ENCODE measurements around the gene PLEKHM3. TPM values are rescaled to one million over a fixed set of nuclear protein-coding genes. Genes with fewer than 3 reads are reported as not detected.

Gene PLEKHM3
- total RNA-seq, 1 donor, result 23.5 TPM

GRCh38 chr2:207938415-207938814 lies 86.9 kb downstream of the PLEKHM3 start:
- TF ChIP-seq, protein P1, sequence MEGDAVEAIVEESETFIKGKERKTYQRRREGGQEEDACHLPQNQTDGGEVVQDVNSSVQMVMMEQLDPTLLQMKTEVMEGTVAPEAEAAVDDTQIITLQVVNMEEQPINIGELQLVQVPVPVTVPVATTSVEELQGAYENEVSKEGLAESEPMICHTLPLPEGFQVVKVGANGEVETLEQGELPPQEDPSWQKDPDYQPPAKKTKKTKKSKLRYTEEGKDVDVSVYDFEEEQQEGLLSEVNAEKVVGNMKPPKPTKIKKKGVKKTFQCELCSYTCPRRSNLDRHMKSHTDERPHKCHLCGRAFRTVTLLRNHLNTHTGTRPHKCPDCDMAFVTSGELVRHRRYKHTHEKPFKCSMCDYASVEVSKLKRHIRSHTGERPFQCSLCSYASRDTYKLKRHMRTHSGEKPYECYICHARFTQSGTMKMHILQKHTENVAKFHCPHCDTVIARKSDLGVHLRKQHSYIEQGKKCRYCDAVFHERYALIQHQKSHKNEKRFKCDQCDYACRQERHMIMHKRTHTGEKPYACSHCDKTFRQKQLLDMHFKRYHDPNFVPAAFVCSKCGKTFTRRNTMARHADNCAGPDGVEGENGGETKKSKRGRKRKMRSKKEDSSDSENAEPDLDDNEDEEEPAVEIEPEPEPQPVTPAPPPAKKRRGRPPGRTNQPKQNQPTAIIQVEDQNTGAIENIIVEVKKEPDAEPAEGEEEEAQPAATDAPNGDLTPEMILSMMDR (IDR thresholded peaks at IDR 0.05; ENCODE audit: extremely low read depth, low read depth, low read length), result no peak
- no peak overlapping the region for H3K4me3 ChIP-seq (ENCODE audit: insufficient read depth, low read length)
- no peaks in the 10 kb centered on the region for H3K79me2 ChIP-seq (ENCODE audit: insufficient read depth, low read length)
- H3K9me3 ChIP-seq (ENCODE audit: low read depth, low read length), result no peaks in the 10 kb centered on the region
- H3K27me3 ChIP-seq (ENCODE audit: insufficient read depth, low read length), result no peaks in the 10 kb centered on the region
- no peak for DNase-seq (ENCODE audit: insufficient read length, low spot score, missing footprints)
- no peaks in the 10 kb centered on the region for H3K4me1 ChIP-seq (ENCODE audit: insufficient read depth, low read length)
- no peaks in the 10 kb centered on the region for H3K36me3 ChIP-seq (ENCODE audit: insufficient read depth, low read length)
- H2AFZ ChIP-seq (ENCODE audit: low read length), result no peak overlapping the region
- no peaks in the 10 kb centered on the region for H4K20me1 ChIP-seq (ENCODE audit: insufficient read depth, low read length)
- no peak overlapping the region for H3K27ac ChIP-seq (ENCODE audit: low read depth, low read length)
- H3K4me2 ChIP-seq (ENCODE audit: insufficient read depth, low read length), result no peak overlapping the region

DNA sequence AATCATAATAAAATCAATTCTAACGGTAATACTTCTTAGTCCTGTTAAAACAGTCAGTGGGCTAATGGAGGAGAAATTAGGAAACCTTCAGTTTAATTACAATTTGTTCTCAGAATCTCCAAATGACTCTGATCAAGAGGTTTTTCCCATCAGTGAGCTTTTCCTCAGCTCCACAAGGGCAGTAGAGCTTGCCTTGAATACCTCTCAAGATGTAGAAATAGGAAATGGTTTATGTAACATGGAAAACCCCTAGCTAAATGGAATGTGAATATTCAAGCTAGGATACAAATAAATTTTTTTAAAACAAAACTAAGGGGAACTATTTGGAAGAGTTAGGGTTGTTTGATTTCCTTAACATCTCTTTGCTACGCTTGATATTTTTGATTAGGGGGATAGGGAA lies 87.5 kb downstream of the PLEKHM3 start:
- no peak for DNase-seq (ENCODE audit: insufficient read length, low spot score, missing footprints)
- H3K27ac ChIP-seq (ENCODE audit: low read depth, low read length), result no peak overlapping the region
- no peak overlapping the region for H2AFZ ChIP-seq (ENCODE audit: low read length)
- TF ChIP-seq, protein P1 (IDR thresholded peaks at IDR 0.05; ENCODE audit: extremely low read depth, low read depth, low read length), result no peak
- H3K79me2 ChIP-seq (ENCODE audit: insufficient read depth, low read length), result no peaks in the 10 kb centered on the region
- no peaks in the 10 kb centered on the region for H3K36me3 ChIP-seq (ENCODE audit: insufficient read depth, low read length)
- H3K9me3 ChIP-seq (ENCODE audit: low read depth, low read length), result no peaks in the 10 kb centered on the region
- no peaks in the 10 kb centered on the region for H3K27me3 ChIP-seq (ENCODE audit: insufficient read depth, low read length)
- H3K4me1 ChIP-seq (ENCODE audit: insufficient read depth, low read length), result no peaks in the 10 kb centered on the region
- H4K20me1 ChIP-seq (ENCODE audit: insufficient read depth, low read length), result no peaks in the 10 kb centered on the region
- no peak overlapping the region for H3K4me3 ChIP-seq (ENCODE audit: insufficient read depth, low read length)
- H3K4me2 ChIP-seq (ENCODE audit: insufficient read depth, low read length), result no peak overlapping the region

GRCh38 chr2:207937253-207937652 lies 88.1 kb downstream of the PLEKHM3 start:
- Histone ChIP-seq H3K9me3 (ENCODE audit: low read depth, low read length) (no peaks in the 10 kb centered on the region), H3K4me2 (ENCODE audit: insufficient read depth, low read length) (no peak overlapping the region), H3K27me3 (ENCODE audit: insufficient read depth, low read length) (no peaks in the 10 kb centered on the region), H3K4me3 (ENCODE audit: insufficient read depth, low read length) (no peak overlapping the region), H3K27ac (ENCODE audit: low read depth, low read length) (no peak overlapping the region), H4K20me1 (ENCODE audit: insufficient read depth, low read length) (no peaks in the 10 kb centered on the region), H3K4me1 (ENCODE audit: insufficient read depth, low read length) (no peaks in the 10 kb centered on the region), H2AFZ (ENCODE audit: low read length) (no peak overlapping the region), H3K36me3 (ENCODE audit: insufficient read depth, low read length) (no peaks in the 10 kb centered on the region), H3K79me2 (ENCODE audit: insufficient read depth, low read length) (no peaks in the 10 kb centered on the region)
- TF ChIP-seq, protein P1 (IDR thresholded peaks at IDR 0.05; ENCODE audit: extremely low read depth, low read depth, low read length), result no peak
- DNase-seq (ENCODE audit: insufficient read length, low spot score, missing footprints), result no peak

DNA sequence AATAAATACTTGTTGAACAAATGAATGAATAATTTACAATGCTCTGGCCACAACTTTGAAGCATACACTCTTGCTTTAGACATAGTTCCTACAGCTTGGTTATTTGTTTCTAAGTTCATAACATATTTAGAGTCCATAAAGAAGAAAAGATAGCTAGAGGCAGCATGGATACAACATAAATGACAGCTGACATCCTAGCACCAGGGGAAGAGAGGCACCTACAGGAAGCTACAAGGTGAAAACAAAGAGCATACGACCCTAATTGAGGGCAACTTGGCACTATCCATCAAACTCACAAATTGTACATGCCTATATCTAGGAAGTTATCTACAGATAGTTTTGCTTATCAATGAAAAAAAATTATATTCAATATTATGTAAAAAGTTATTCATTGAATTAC lies 88.9 kb downstream of the PLEKHM3 start:
- H3K27me3 ChIP-seq (ENCODE audit: insufficient read depth, low read length), result no peaks in the 10 kb centered on the region
- H3K27ac ChIP-seq (ENCODE audit: low read depth, low read length), result no peak overlapping the region
- no peak overlapping the region for H3K4me3 ChIP-seq (ENCODE audit: insufficient read depth, low read length)
- H3K4me2 ChIP-seq (ENCODE audit: insufficient read depth, low read length), result no peak overlapping the region
- H3K4me1 ChIP-seq (ENCODE audit: insufficient read depth, low read length), result no peaks in the 10 kb centered on the region
- TF ChIP-seq, protein P1 (IDR thresholded peaks at IDR 0.05; ENCODE audit: extremely low read depth, low read depth, low read length), result no peak
- DNase-seq (ENCODE audit: insufficient read length, low spot score, missing footprints), result no peak
- H4K20me1 ChIP-seq (ENCODE audit: insufficient read depth, low read length), result no peaks in the 10 kb centered on the region
- no peaks in the 10 kb centered on the region for H3K79me2 ChIP-seq (ENCODE audit: insufficient read depth, low read length)
- H2AFZ ChIP-seq (ENCODE audit: low read length), result no peak overlapping the region
- no peaks in the 10 kb centered on the region for H3K36me3 ChIP-seq (ENCODE audit: insufficient read depth, low read length)
- no peaks in the 10 kb centered on the region for H3K9me3 ChIP-seq (ENCODE audit: low read depth, low read length)
